Measurements from ENCODE around the gene WDR27.

GRCh38 chr6:169741344-169741743 is 39.5 kb upstream of the WDR27 start:
- no peak for TF ChIP-seq CTCF (IDR thresholded peaks at IDR 0.05; ENCODE audit: low read length)
- TF ChIP-seq EZH2 (optimal IDR thresholded peaks at IDR 0.05; ENCODE audit: low read depth, low read length), result no peak
- no peak for TF ChIP-seq EZH2phosphoT487 (IDR thresholded peaks at IDR 0.05; ENCODE audit: low read length)
